ENCODE measurements around the gene RAP1GDS1. TPM values are rescaled to one million over a fixed set of nuclear protein-coding genes. Genes with fewer than 3 reads are reported as not detected.

The RAP1GDS1 gene
- polyA plus RNA-seq, 1 donor (not counting 4 experiments of a cell fraction or from before 2014, with no cell fraction given) = 58.1 TPM

- no peaks in the 10 kb centered on the region for H4K20me1 ChIP-seq (ENCODE audit: control insufficient read depth, extremely low read depth, insufficient read depth, low read length)
- H3K9me3 ChIP-seq (ENCODE audit: control insufficient read depth, low read depth, low read length) = no peaks in the 10 kb centered on the region
- TF ChIP-seq EZH2 (IDR thresholded peaks at IDR 0.05; ENCODE audit: low read length) = no peak
- TF ChIP-seq CTCF (optimal IDR thresholded peaks at IDR 0.05 in 1 of 3, IDR thresholded peaks at IDR 0.05 in 1 of 3, conservative IDR thresholded peaks at IDR 0.05 in 1 of 3; ENCODE audit: extremely low read depth in 1 of 3, insufficient read depth in 2 of 3, low read length in 3 of 3) = no peak
- H3K4me1 ChIP-seq (ENCODE audit: control insufficient read depth, extremely low read depth, insufficient read depth, low read length) = no peaks in the 10 kb centered on the region
- peak overlapping the region; percentile 22 for H2AFZ ChIP-seq (ENCODE audit: control insufficient read depth, low read length)
- H3K79me2 ChIP-seq (ENCODE audit: control insufficient read depth, insufficient read depth, low read length) = no peaks in the 10 kb centered on the region
- DNase-seq (ENCODE audit: low read depth, low spot score) = no peak
- no peak for FAIRE-seq
- H3K9me1 ChIP-seq (ENCODE audit: control insufficient read depth, extremely low read depth, insufficient read depth, low read length) = no peaks in the 10 kb centered on the region
- no peak overlapping the region for H3K4me2 ChIP-seq (ENCODE audit: control insufficient read depth, extremely low read depth, insufficient read depth, low read depth, low read length)
- dilution Hi-C loops (cut with MboI; ENCODE audit: extremely low pct_ligation_motif_present, low sequenced_read_pairs) = no loop called here
- H3K27me3 ChIP-seq (ENCODE audit: control insufficient read depth, extremely low read depth, insufficient read depth, low read length) = no peaks in the 10 kb centered on the region
- H3K9ac ChIP-seq (ENCODE audit: control insufficient read depth, extremely low read depth, insufficient read depth, low read length) = no peak overlapping the region
- no peaks in the 10 kb centered on the region for H3K36me3 ChIP-seq (ENCODE audit: control insufficient read depth in 2 of 2, extremely low read depth in 1 of 2, insufficient read depth in 2 of 2, low read length in 2 of 2)
- no peak overlapping the region for H3K27ac ChIP-seq (ENCODE audit: control insufficient read depth, insufficient read depth, low read length)
- H3K4me3 ChIP-seq (ENCODE audit: control insufficient read depth in 2 of 3, extremely low read depth in 1 of 3, insufficient read depth in 2 of 3, low read depth in 1 of 3, low read length in 3 of 3) = no peak overlapping the region
Observed at GRCh38 chr4:98232202-98232601, 29.0 kb upstream of the RAP1GDS1 start.

- H3K27me3 ChIP-seq (ENCODE audit: control insufficient read depth, extremely low read depth, insufficient read depth, low read length) = no peaks in the 10 kb centered on the region
- no peaks in the 10 kb centered on the region for H3K9me3 ChIP-seq (ENCODE audit: control insufficient read depth, low read depth, low read length)
- H3K9ac ChIP-seq (ENCODE audit: control insufficient read depth, extremely low read depth, insufficient read depth, low read length) = no peak overlapping the region
- FAIRE-seq (no peak), DNase-seq (ENCODE audit: low read depth, low spot score) (no peak)
- H3K4me3 ChIP-seq (ENCODE audit: control insufficient read depth in 2 of 3, extremely low read depth in 1 of 3, insufficient read depth in 2 of 3, low read depth in 1 of 3, low read length in 3 of 3) = no peak overlapping the region
- H3K4me2 ChIP-seq (ENCODE audit: control insufficient read depth, extremely low read depth, insufficient read depth, low read depth, low read length) = no peak overlapping the region
- no peaks in the 10 kb centered on the region for H3K36me3 ChIP-seq (ENCODE audit: control insufficient read depth in 2 of 2, extremely low read depth in 1 of 2, insufficient read depth in 2 of 2, low read length in 2 of 2)
- H2AFZ ChIP-seq (ENCODE audit: control insufficient read depth, low read length) = no peak overlapping the region
- TF ChIP-seq CTCF (optimal IDR thresholded peaks at IDR 0.05 in 1 of 3, IDR thresholded peaks at IDR 0.05 in 1 of 3, conservative IDR thresholded peaks at IDR 0.05 in 1 of 3; ENCODE audit: extremely low read depth in 1 of 3, insufficient read depth in 2 of 3, low read length in 3 of 3) = no peak
- no peak for TF ChIP-seq EZH2 (IDR thresholded peaks at IDR 0.05; ENCODE audit: low read length)
- H3K4me1 ChIP-seq (ENCODE audit: control insufficient read depth, extremely low read depth, insufficient read depth, low read length) = no peaks in the 10 kb centered on the region
- H3K79me2 ChIP-seq (ENCODE audit: control insufficient read depth, insufficient read depth, low read length) = no peaks in the 10 kb centered on the region
- no peaks in the 10 kb centered on the region for H3K9me1 ChIP-seq (ENCODE audit: control insufficient read depth, extremely low read depth, insufficient read depth, low read length)
- dilution Hi-C loops (cut with MboI; ENCODE audit: extremely low pct_ligation_motif_present, low sequenced_read_pairs) = no loop called here
- no peak overlapping the region for H3K27ac ChIP-seq (ENCODE audit: control insufficient read depth, insufficient read depth, low read length)
- H4K20me1 ChIP-seq (ENCODE audit: control insufficient read depth, extremely low read depth, insufficient read depth, low read length) = no peaks in the 10 kb centered on the region
Observed at GRCh38 chr4:98237204-98237603, 24.0 kb upstream of the RAP1GDS1 start.
